H9 (cell line): ENCODE data around the gene CNTD1. TPM values are rescaled to one million over a fixed set of nuclear protein-coding genes. Genes with fewer than 3 reads are reported as not detected.

Experiments
- DNase-seq: peaks from one replicate; pipeline ENCODE4 v3.0.0-alpha.2; 2017
- H2AFZ ChIP-seq: one replicate; pipeline ENCODE4 v1.6.1; 2013; ENCODE audit warnings: mild to moderate bottlenecking, low read length, control low read depth, moderate library complexity
- H2AK5ac ChIP-seq: 2 replicates; pipeline ENCODE4 v1.6.1; 2013; ENCODE audit warnings: low read length, control low read depth, mixed read lengths; ENCODE audit not compliant: insufficient read length
- H2BK120ac ChIP-seq: one replicate; pipeline ENCODE4 v1.6.1; 2013; ENCODE audit warnings: low read depth, mild to moderate bottlenecking, low read length, control low read depth, inconsistent platforms; ENCODE audit not compliant: poor library complexity, severe bottlenecking
- H2BK12ac ChIP-seq: 2 replicates; pipeline ENCODE4 v1.6.1; 2013; ENCODE audit warnings: low read length, control low read depth, mixed read lengths, low read depth; ENCODE audit not compliant: insufficient read length
- H2BK15ac ChIP-seq: 2 replicates; pipeline ENCODE4 v1.6.1; 2013; ENCODE audit warnings: low read depth, low read length, control low read depth
- H2BK20ac ChIP-seq: one replicate; pipeline ENCODE4 v1.6.1; 2013; ENCODE audit warnings: low read depth, mild to moderate bottlenecking, low read length, control low read depth, inconsistent platforms; ENCODE audit not compliant: poor library complexity, severe bottlenecking
- H2BK5ac ChIP-seq: 2 replicates; pipeline ENCODE4 v1.6.1; 2013; ENCODE audit warnings: low read length, control low read depth, mixed read lengths; ENCODE audit not compliant: insufficient read length
- H3K14ac ChIP-seq: 2 replicates; pipeline ENCODE4 v1.6.1; 2013; ENCODE audit warnings: low read length, control low read depth; ENCODE audit not compliant: insufficient read depth
- H3K18ac ChIP-seq: 2 replicates; pipeline ENCODE4 v1.6.1; 2013; ENCODE audit warnings: low read depth, mild to moderate bottlenecking, mixed read lengths, low read length, control low read depth; ENCODE audit not compliant: insufficient read length
- H3K23ac ChIP-seq: 2 replicates; pipeline ENCODE4 v1.6.1; 2013; ENCODE audit warnings: low read length, control low read depth, mixed read lengths, low read depth; ENCODE audit not compliant: insufficient read length
- H3K23me2 ChIP-seq: 2 replicates; pipeline ENCODE4 v1.6.1; 2013; ENCODE audit warnings: low read depth, mild to moderate bottlenecking, mixed read lengths, low read length, control low read depth; ENCODE audit not compliant: insufficient read length, poor library complexity, severe bottlenecking
- H3K27ac ChIP-seq: 2 replicates; pipeline ENCODE4 v1.5.1; 2013; ENCODE audit warnings: low read length, control low read depth, mixed read lengths, low read depth; ENCODE audit not compliant: insufficient read length
- H3K27me3 ChIP-seq: 2 replicates; pipeline ENCODE4 v1.6.1; 2013; ENCODE audit warnings: low read length, control low read depth, inconsistent platforms; ENCODE audit not compliant: insufficient read depth
- H3K4ac ChIP-seq: 2 replicates; pipeline ENCODE4 v1.6.1; 2013; ENCODE audit warnings: low read depth, mild to moderate bottlenecking, control low read depth, inconsistent platforms, low read length, moderate library complexity
- H3K4me1 ChIP-seq: 2 replicates; pipeline ENCODE4 v1.6.1; 2013; ENCODE audit warnings: low read length, control low read depth, inconsistent platforms; ENCODE audit not compliant: insufficient read depth
- H3K4me2 ChIP-seq: 2 replicates; pipeline ENCODE4 v1.6.1; 2013; ENCODE audit warnings: low read length, control low read depth, mixed read lengths; ENCODE audit not compliant: insufficient read length, insufficient read depth
- H3K56ac ChIP-seq: 2 replicates; pipeline ENCODE4 v1.6.1; 2013; ENCODE audit warnings: low read depth, mild to moderate bottlenecking, mixed read lengths, low read length, control low read depth; ENCODE audit not compliant: insufficient read length
- H3K79me1 ChIP-seq: 2 replicates; pipeline ENCODE4 v1.6.1; 2013; ENCODE audit warnings: low read depth, mild to moderate bottlenecking, moderate library complexity, low read length, control low read depth, inconsistent platforms; ENCODE audit not compliant: insufficient read depth, poor library complexity, severe bottlenecking
- H3K79me2 ChIP-seq: 2 replicates; pipeline ENCODE4 v1.6.1; 2013; ENCODE audit warnings: low read length, control low read depth, inconsistent platforms; ENCODE audit not compliant: insufficient read depth
- H3K9ac ChIP-seq: 2 replicates; pipeline ENCODE4 v1.6.1; 2013; ENCODE audit warnings: low read length, control low read depth, mixed read lengths; ENCODE audit not compliant: insufficient read length; ENCODE audit errors: extremely low read depth
- H3K9me3 ChIP-seq: one replicate; pipeline ENCODE4 v1.6.1; 2013; ENCODE audit warnings: low read depth, low read length, inconsistent platforms; ENCODE audit not compliant: control insufficient read depth
- H3T11ph ChIP-seq: one replicate; pipeline ENCODE4 v1.6.1; 2013; ENCODE audit warnings: mild to moderate bottlenecking, low read length, control low read depth, inconsistent platforms
- H4K20me1 ChIP-seq: one replicate; pipeline ENCODE4 v1.6.1; 2013; ENCODE audit not compliant: control insufficient read depth, insufficient read length, insufficient read depth
- H4K5ac ChIP-seq: 2 replicates; pipeline ENCODE4 v1.6.1; 2013; ENCODE audit warnings: low read depth, mild to moderate bottlenecking, mixed read lengths, low read length, control low read depth; ENCODE audit not compliant: insufficient read length
- H4K8ac ChIP-seq: replicated peaks from 2 replicates; pipeline ENCODE4 v1.6.1; 2013; ENCODE audit warnings: low read length, control low read depth, mixed read lengths, low read depth; ENCODE audit not compliant: insufficient read length
- H4K91ac ChIP-seq: 2 replicates; pipeline ENCODE4 v1.6.1; 2013; ENCODE audit warnings: low read depth, mild to moderate bottlenecking, moderate library complexity, mixed read lengths, low read length, control low read depth; ENCODE audit not compliant: insufficient read length
- H3K27ac Mint-ChIP-seq, 3 experiments: 2 replicates in 2 of 3; 3 replicates in 1 of 3; pipeline ENCODE4 v1.8.0; 2020 to 2021; ENCODE audit warnings: mixed read lengths in 3 of 3, mild to moderate bottlenecking in 1 of 3, moderate library complexity in 1 of 3
- H3K27me3 Mint-ChIP-seq: 2 replicates; pipeline ENCODE4 v1.8.0; 2021; ENCODE audit warnings: low read depth, mild to moderate bottlenecking, moderate library complexity, mixed read lengths
- H3K36me3 Mint-ChIP-seq, 3 experiments: 2 replicates in 2 of 3; 3 replicates in 1 of 3; pipeline ENCODE4 v1.8.0; 2020 to 2021; ENCODE audit warnings: low read depth in 3 of 3, mixed read lengths in 3 of 3; ENCODE audit not compliant: insufficient read depth in 1 of 3
- H3K4me1 Mint-ChIP-seq, 2 experiments: 2 replicates each; pipeline ENCODE4 v1.8.0; 2020; ENCODE audit warnings: mixed read lengths in 2 of 2
- H3K4me3 Mint-ChIP-seq, 2 experiments: 2 replicates in 1 of 2; 3 replicates in 1 of 2; pipeline ENCODE4 v1.8.0; 2020 to 2021; ENCODE audit warnings: mild to moderate bottlenecking in 2 of 2, mixed read lengths in 2 of 2, moderate library complexity in 1 of 2
- H3K9me3 Mint-ChIP-seq, 2 experiments: 2 replicates in 1 of 2; 3 replicates in 1 of 2; pipeline ENCODE4 v1.8.0; 2020; ENCODE audit warnings: mild to moderate bottlenecking in 2 of 2, mixed read lengths in 2 of 2, moderate library complexity in 1 of 2
- CTCF ChIP-seq: fragments of 200-600 bp; sonication (generic); conservative IDR thresholded peaks from 3 replicates; pipeline ENCODE4 v1.8.0; 2021; ENCODE audit warnings: antibody characterized with exemption, mild to moderate bottlenecking
- WGBS: extraction: QIAGEN DNeasy Blood & Tissue Kit; methylation state at CpG from one replicate; pipeline ENCODE4 v1.1.7; 2013; ENCODE audit warnings: missing lambda C conversion rate, low lambda C conversion rate, mixed read lengths; ENCODE audit not compliant: insufficient read length; ENCODE audit errors: extremely low coverage; 5-methylcytosine and 5-hydroxymethylcytosine counted together
- total RNA-seq: library from RNA; stranded (reverse); gene quantifications from 2 replicates; pipeline ENCODE4 v1.2.1, GENCODE V29; 2021

CNTD1 gene
- total RNA-seq, 1 experiment from 2014 or later = not detected

DNA sequence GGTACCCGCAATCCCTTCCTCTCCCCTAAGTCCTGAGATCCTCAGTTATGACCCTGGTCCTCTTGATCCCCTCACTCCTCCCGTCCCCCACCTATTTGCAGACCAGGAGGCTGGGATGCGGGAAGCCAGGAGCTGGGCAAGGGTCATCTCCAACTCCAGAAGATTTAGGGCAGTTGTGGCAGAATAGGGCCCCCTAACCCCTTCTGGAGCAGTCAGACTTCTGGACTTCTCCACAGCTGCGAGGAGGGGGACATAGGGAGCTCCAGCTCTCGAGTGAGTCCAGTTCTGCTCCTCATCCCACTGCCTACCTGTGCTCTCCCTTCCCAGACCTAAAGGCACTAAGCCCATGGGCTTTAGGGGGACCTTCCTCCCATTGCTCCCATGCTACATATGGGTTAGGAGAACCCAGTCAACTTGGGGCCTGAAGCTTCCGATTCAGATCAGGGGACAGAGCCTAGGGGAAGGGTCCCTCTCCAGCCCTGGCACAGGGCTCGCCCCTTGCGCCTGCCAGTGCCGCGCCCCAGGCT is 17.0 kb upstream of the CNTD1 start:
- no peaks in the 10 kb centered on the region for H3K4me1 ChIP-seq
- H3K23ac ChIP-seq = no peak overlapping the region
- Mint-ChIP-seq H3K36me3 (peaks cover 3 to 24% (median 22%) of the 10 kb centered on the region in 3 experiments), H3K4me1 (peaks cover 21 to 22% of the 10 kb centered on the region in 2 experiments), H3K27me3 (peaks cover 28% of the 10 kb centered on the region), H3K9me3 (no peaks in the 10 kb centered on the region), H3K27ac (no peak overlapping the region), H3K4me3 (peak overlapping the region; percentile 60 to 80; a peak in 4 of 5 replicates)
- no peak overlapping the region for H3K9ac ChIP-seq
- H2BK120ac ChIP-seq = no peak overlapping the region
- H2AFZ ChIP-seq = no peak overlapping the region
- H3K23me2 ChIP-seq = peaks cover 8% of the 10 kb centered on the region
- no peak for TF ChIP-seq CTCF
- H2BK12ac ChIP-seq = no peak overlapping the region
- no peaks in the 10 kb centered on the region for H3K9me3 ChIP-seq
- no peaks in the 10 kb centered on the region for H3K79me2 ChIP-seq
- no peak overlapping the region for H3K4ac ChIP-seq
- no peak overlapping the region for H2BK20ac ChIP-seq
- no peak overlapping the region; the same call in 1 of the 2 replicates for H3K14ac ChIP-seq
- DNase-seq = no peak
- no peak overlapping the region for H2AK5ac ChIP-seq
- H2BK15ac ChIP-seq = no peak overlapping the region
- no peak overlapping the region for H3T11ph ChIP-seq
- H3K4me2 ChIP-seq = no peak overlapping the region
- no peak overlapping the region for H4K5ac ChIP-seq
- no peak overlapping the region for H4K91ac ChIP-seq
- H3K27ac ChIP-seq = no peak overlapping the region
- no peak overlapping the region for H3K56ac ChIP-seq
- WGBS = no CpG with 5 or more reads among the region's 10 CpGs
- no peak overlapping the region for H2BK5ac ChIP-seq
- H3K18ac ChIP-seq = no peak overlapping the region
- peaks cover 10% of the 10 kb centered on the region; the same call in 1 of the 2 replicates for H3K27me3 ChIP-seq
- no peak overlapping the region for H4K8ac ChIP-seq
- H4K20me1 ChIP-seq = no peaks in the 10 kb centered on the region
- H3K79me1 ChIP-seq = no peaks in the 10 kb centered on the region
